Lower leg skin (tissue), 3 donors: ENCODE data around the gene GRAP2.

Experiments used
- CTCF ChIP-seq, 3 donors: fragments of 450-650 bp; IDR thresholded peaks; one replicate each; pipeline ENCODE4 v1.5.1; 2016; ENCODE audit warnings: antibody characterized with exemption in 3 of 3, mild to moderate bottlenecking in 3 of 3, moderate library complexity in 2 of 3
- POLR2A ChIP-seq, 2 donors: fragments of 450-650 bp; IDR thresholded peaks; one replicate each; pipeline ENCODE4 v1.6.1; 2016 to 2017; ENCODE audit warnings: antibody characterized with exemption in 2 of 2, mild to moderate bottlenecking in 1 of 2, moderate library complexity in 1 of 2

- TF ChIP-seq CTCF (IDR thresholded peaks at IDR 0.05) = no peak
- TF ChIP-seq POLR2A (IDR thresholded peaks at IDR 0.05) = no peak
Observed at GRCh38 chr22:39917776-39918495, 17.1 kb downstream of the GRAP2 start.
